ENCODE data around the gene C2CD4D. TPM values are rescaled to one million over a fixed set of nuclear protein-coding genes. Genes with fewer than 3 reads are reported as not detected.

C2CD4D gene
- total RNA-seq, 1 experiment from 2014 or later, result 0.79 TPM

- no peak overlapping the region for H3T11ph ChIP-seq (ENCODE audit: low read length)
- TF ChIP-seq CTCF (conservative IDR thresholded peaks at IDR 0.05), result no peak
- H3K79me1 ChIP-seq (ENCODE audit: insufficient read depth, low read depth, low read length, poor library complexity, severe bottlenecking), result no peaks in the 10 kb centered on the region
- no peaks in the 10 kb centered on the region for H3K23me2 ChIP-seq (ENCODE audit: insufficient read length, low read depth, low read length, poor library complexity, severe bottlenecking)
- H3K36me3 Mint-ChIP-seq (ENCODE audit: insufficient read depth in 1 of 3, low read depth in 3 of 3), result no peaks in the 10 kb centered on the region
- no peak overlapping the region for H2AK5ac ChIP-seq (ENCODE audit: insufficient read length, low read length)
- no peaks in the 10 kb centered on the region for H3K79me2 ChIP-seq (ENCODE audit: insufficient read depth, low read length)
- WGBS (ENCODE audit: extremely low coverage, insufficient read length, low lambda C conversion rate), result no CpG with 5 or more reads among the region's 8 CpGs
- H3K4me1 Mint-ChIP-seq, result peaks cover 10 to 16% of the 10 kb centered on the region in 2 experiments
- no peak overlapping the region for H2BK20ac ChIP-seq (ENCODE audit: low read depth, low read length, poor library complexity, severe bottlenecking)
- no peaks in the 10 kb centered on the region for H3K9me3 Mint-ChIP-seq
- H3K14ac ChIP-seq (ENCODE audit: insufficient read depth, low read length), result no peak overlapping the region; the same call in 1 of the 2 replicates
- no peak overlapping the region for H4K5ac ChIP-seq (ENCODE audit: insufficient read length, low read depth, low read length)
- H2BK5ac ChIP-seq (ENCODE audit: insufficient read length, low read length), result no peak overlapping the region
- H3K4me1 ChIP-seq (ENCODE audit: insufficient read depth, low read length), result no peaks in the 10 kb centered on the region
- H3K27me3 Mint-ChIP-seq (ENCODE audit: low read depth), result peaks cover 5% of the 10 kb centered on the region; the same call in 1 of the 2 replicates
- no peak overlapping the region for H2BK120ac ChIP-seq (ENCODE audit: low read depth, low read length, poor library complexity, severe bottlenecking)
- no peak overlapping the region for H2BK12ac ChIP-seq (ENCODE audit: insufficient read length, low read depth, low read length)
- no peak overlapping the region for H4K8ac ChIP-seq (replicated peaks; ENCODE audit: insufficient read length, low read depth, low read length)
- no peaks in the 10 kb centered on the region for H3K9me3 ChIP-seq (ENCODE audit: control insufficient read depth, low read depth, low read length)
- no peak overlapping the region for H3K18ac ChIP-seq (ENCODE audit: insufficient read length, low read depth, low read length)
- no peak overlapping the region for H3K23ac ChIP-seq (ENCODE audit: insufficient read length, low read depth, low read length)
- H3K27ac Mint-ChIP-seq, result no peak overlapping the region; a peak in 1 of 7 replicates
- H3K4me3 Mint-ChIP-seq, result no peak overlapping the region
- no peak overlapping the region for H3K9ac ChIP-seq (ENCODE audit: extremely low read depth, insufficient read length, low read length)
- no peak overlapping the region for H2BK15ac ChIP-seq (ENCODE audit: low read depth, low read length)
- H4K91ac ChIP-seq (ENCODE audit: insufficient read length, low read depth, low read length), result no peak overlapping the region
- H2AFZ ChIP-seq (ENCODE audit: low read length), result no peak overlapping the region
- H3K4me2 ChIP-seq (ENCODE audit: insufficient read depth, insufficient read length, low read length), result no peak overlapping the region
- H3K4ac ChIP-seq (ENCODE audit: low read depth, low read length), result no peak overlapping the region
- H3K27ac ChIP-seq (ENCODE audit: insufficient read length, low read depth, low read length), result no peak overlapping the region
- no peaks in the 10 kb centered on the region for H4K20me1 ChIP-seq (ENCODE audit: control insufficient read depth, insufficient read depth, insufficient read length)
- DNase-seq, result no peak
- no peaks in the 10 kb centered on the region for H3K27me3 ChIP-seq (ENCODE audit: insufficient read depth, low read length)
- no peak overlapping the region for H3K56ac ChIP-seq (ENCODE audit: insufficient read length, low read depth, low read length)
Observed at GRCh38 chr1:151814971-151815545, 24.6 kb downstream of the C2CD4D start.

All from H9 (cell line).